HG03280 (cell line): ENCODE data around the gene GALNT11.
A peak's percentile ranks its signal among the peaks of the same experiment; 100 is the strongest.
"Not testable (repeated sequence)": the region's sequence is repeated elsewhere in the genome, so short reads cannot be mapped to it uniquely, and the experiment has no call there.

Experiments
- ATAC-seq: cut with Tn5 transposase; IDR thresholded peaks from one replicate; pipeline ENCODE4 v1.9.1; 2021; ENCODE audit warnings: mild to moderate bottlenecking, moderate library complexity; ENCODE audit not compliant: unreplicated experiment

The GALNT11 gene

DNA sequence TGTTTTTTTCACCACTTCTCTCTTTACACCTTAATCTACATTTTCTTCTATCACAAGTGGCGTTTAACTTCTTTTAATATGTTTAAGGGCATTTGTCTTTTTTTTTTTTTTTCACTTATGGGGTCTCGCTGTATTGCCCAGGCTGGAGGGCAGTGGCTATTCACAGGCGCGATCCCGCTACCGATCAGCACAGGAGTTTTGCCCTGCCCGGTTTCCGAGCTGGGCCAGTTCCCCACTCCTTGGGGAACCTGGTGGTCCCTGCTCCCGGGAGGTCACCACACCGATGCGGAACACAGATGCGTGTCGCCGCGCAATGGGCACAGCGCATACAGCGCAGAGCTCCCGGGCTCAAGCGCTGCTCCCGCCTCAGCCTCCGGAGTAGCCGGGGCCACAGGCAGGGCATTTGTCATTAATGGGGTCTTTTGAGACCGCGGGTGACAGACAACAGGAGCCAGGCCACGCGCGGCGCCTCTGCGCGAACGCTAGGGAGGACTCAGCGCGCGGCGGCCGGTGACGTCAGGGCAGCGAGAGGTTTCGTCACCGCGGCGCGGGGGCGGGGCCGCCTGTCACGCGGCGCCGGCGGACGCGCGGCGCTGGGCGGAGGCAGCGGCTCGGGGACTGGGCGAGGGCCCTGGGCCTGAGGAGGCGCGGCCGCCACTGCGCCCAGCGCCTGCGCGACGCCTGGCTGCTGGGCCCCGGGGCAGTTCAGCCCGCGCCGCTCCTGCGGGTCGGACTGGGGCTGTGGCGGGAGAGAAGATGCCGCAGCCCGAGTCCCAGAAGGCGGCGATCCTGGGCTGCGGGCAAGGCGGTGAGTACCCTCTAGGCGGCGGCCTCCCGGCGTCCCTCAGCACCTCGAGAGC lies at the start of gene GALNT11:
TSS of gene GALNT11 (plus strand) at position 598 of the 860 bp plus-strand sequence. CDS start 68,554 bp downstream, outside the sequence.
- ATAC-seq = peak; percentile 97

DNA sequence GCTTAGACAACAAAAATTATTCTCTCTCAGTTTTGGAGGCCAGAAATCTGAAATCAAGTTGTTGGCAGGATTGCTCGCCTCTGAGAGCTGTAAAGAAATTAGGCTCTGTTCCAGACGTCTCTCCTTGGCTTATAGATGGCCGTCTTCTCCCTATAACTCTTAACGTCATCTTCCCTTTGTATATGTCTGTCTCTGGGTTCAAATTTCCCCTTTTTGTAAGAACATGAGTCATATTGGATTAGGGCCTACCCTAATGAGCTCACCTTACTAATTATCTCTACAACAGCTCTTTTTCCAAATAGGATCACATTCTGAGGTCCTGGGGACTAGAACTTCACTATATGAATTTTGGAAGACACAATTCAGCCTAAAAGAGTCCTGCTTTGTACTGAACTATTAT lies 46.9 kb upstream of the GALNT11 start:
- no peak for ATAC-seq

DNA sequence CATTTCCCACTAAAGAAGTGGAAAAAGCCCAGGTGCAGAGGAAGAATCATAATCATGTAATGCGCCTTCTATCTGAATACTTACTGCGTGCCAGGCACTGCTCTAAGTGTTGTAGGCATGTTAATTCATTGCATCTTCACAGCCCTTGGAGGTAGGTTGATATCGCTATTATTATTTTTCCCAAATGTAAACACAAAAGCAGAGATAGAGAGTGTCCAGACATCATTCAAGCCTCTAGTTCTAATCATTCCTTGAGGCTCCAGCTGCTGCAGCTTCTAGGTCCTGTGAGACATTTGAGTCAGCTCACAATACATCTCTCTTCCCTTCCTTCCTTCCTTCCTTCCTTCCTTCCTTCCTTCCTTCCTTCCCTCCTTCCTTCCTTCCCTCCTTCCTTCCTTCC lies 44.3 kb upstream of the GALNT11 start:
- ATAC-seq = no peak

DNA sequence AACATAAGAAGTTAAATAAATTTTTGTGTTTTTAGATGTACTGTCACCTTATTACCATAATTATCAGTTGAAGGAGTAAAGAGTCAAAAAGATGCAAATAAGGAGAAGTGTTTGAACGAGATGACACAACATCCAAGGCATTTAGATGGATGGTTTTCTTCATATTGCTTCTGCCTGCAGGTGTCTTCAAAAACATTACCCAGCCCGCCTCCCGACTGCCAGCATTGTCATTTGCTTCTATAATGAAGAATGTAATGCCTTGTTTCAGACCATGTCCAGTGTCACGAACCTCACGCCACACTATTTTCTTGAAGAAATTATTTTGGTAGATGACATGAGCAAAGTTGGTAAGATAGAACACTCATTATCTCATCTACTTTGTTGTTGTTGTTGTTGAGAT lies 42.7 kb upstream of the GALNT11 start:
- ATAC-seq = no peak

DNA sequence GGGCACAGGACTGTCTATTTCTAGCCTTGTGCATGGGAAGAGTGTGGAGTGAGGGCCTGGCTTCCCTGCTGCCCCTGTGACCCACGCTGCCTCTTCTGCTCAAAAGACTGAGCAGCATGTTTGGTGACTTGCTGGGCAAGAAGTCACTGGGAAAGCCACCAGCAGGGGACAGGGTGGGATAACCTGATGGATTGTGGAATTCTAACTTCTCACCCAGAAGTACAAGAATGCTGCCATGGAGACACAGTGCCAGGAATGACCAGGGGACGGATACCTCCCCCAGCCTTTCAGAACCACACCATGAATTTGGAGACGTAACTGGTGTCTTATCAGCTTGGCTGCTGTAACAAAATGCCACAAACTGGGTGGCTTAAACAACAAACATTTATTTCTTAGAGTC lies 40.9 kb upstream of the GALNT11 start:
- no peak for ATAC-seq

DNA sequence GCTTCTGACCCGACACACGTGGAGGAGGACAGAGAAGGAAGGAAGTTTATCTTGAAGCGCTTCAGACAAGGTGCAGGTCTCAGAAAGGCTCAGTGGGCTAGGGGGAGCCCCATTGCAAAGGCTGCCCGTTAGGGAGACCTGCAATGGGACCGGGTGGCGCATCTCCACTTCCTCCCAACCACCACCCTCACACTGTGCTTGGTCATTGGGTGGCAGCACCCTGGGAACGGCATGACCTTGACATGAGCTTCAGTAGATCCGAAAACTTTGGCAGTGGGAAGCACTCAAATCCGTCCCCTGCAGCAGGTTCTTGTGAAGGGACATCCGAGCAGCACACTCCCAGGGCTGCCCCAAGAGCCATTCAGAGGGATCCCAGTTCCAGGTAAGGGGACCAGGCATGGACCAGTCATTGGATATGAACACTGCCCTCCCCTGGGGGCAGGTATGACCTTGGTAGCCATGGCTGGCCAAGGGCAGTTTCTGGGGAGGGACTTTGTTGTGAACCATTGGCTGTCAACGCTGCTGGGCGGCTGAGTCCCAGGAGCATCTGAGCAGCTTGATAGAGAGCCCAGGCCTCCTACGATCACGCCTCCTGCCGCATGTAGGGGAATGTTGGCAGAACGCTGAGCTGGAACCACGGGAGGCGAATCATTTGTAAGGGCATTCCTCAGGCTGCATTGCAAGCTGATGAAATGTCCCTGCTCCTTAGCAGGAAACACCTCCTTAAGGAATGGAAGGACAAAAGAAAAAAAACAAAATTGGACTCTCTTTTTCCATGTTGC lies 37.5 kb upstream of the GALNT11 start:
- no peak for ATAC-seq

DNA sequence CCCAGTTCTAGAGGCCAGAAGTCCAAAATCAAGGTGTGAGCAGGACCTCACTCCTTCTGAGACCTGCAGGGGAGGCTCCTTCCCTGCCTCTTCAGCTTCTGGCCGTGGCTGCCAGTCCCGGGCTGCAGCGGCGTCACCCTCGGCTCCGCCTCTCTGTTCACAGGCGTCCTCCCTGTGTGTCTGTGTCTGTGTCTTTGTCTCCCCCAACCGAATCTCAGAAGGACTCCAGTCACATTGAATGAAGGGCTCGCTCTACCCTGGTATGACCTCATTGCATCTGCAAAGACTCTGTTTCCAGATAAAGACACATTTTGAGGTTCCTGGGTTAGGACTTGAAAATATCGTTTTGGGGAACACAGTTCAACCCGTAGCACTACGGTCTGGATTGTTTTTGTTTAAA lies 33.1 kb upstream of the GALNT11 start:
- no peak for ATAC-seq

DNA sequence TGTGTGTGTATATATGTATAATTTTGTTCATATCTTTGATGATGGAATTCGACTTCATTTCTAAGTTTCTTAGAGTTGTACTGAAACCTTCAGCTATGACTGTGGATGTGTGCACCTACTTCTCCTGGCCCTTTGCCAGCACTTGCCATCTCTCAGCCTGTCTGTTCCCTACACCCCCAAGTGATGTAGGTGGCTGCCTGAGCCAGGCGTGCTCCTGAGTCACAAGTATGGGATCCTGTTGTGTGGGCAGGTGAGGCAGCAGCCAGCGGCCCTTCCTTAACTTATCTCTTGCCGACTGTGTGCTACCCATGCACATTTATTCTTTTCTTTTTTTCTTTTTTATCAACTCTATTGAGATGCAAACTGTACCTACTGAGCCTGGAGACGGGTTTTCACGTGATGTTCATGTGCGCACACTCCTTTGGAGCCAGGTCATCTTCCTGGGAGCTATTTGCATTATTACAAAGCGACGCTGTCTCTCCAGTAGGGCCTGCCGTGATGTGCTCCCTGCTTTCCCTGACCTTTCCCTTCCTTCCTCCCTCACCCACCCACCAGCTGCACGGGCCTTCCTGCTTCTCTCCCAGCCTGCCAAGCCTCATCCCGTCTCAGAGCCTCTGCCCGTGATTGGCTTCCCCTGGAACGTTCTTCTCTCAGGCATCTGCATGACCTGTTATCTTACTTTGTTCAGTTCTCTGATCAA lies 31.3 kb upstream of the GALNT11 start:
- no peak for ATAC-seq

DNA sequence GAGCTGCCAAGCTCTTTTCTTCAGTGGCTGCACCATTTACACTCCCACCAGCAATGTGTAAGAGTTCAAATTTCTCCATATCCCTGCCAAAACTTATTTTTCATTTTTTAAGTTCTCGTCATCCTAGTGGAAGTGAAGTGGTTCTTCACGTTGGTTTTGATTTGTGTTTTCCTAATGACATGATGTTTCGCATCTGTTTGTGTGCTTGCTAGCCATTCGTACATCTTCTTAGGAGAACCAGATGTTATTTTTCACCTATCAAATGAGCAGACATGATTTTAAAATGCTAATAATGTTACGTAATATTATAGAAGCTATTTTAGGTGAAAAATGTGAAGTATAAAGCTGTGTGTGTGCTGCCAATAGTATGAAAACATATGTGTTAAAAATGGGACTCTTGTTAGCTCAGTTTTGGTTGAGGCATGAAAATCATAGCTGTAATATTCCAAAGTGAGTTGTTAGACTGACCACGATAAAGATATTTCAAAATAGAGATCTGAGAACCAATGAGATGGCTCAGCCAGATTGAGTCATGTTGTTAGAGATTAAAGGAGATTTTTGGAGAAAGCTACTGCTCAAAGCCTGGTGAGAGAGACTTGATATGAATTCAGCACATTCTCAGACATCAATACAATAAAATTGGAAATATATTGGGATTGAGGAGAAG lies 25.9 kb upstream of the GALNT11 start:
- ATAC-seq = no peak

DNA sequence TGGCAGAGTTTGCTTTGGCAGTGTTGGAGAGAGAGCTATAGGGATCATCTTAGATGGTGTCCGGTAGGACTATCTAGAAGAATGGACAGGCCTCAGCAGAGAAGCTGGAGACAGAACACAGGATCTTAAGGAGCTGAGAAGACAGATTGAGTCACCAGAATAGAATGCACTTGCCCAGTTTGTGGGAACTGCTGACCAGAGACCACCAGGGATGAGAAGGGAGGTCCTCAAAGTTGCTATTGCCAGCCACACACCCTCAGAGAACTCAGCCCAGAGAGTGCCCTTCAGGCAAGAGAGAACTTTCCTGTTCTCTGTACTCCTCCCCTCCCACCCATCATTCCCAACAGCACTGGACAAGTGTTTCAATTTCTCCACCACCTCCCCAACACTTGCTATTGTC lies 25.3 kb upstream of the GALNT11 start:
- ATAC-seq = no peak

DNA sequence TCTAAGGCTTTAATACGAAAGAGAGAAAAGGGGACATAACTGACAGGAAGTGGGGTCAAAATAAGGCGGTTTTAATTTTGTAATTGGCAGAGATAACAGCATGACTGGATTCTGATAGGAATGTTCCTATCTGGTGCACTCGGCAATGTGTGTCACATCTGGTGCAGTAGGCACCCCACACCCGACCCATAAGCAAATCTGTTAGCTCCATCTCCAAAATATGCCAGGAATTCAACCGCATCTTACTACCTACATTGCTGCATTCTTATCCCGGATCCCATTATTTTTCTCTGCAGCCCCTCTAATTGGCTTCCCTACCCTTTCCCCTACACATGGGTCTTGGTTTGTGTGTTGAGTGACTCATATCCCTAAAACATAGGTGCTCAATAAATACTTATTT lies 19.1 kb upstream of the GALNT11 start:
- no peak for ATAC-seq

DNA sequence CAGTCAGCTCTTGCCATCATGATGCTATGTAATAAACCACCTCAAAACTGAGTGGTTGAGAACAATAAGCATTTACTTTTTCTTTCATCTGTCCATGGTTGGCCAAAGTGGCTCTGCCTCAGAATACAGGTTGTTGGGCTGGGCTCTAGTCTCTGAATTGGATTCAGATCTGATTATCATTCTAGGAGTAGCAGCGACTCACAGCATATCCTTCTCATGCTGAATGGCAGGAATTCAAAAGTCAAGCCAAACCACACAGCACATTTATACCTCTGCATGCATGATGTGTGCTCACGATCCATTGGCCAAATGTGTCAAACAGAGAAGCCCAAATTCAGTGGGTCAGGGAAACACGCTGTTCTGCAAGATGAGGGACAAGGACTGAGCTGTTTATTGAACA lies 13.6 kb upstream of the GALNT11 start:
- ATAC-seq = no peak

DNA sequence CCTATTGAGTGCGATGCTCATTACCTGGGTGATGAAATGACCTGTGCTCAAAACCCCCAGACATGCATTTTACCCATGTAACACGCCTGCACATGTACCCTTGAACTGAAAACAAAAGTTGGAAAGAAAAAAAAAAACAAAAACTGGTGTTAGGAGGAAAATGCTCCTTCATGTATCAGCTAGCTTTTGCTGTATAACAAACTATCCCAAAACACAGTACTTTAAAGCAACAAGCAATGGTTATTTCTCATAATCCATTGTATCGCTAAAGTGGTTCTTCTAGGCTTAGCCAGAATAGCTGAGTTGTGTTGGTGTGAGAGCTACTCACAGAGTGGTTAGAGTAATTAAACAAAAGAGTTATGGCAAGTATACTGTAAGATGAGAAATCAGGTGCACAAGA lies 12.2 kb upstream of the GALNT11 start:
- no peak for ATAC-seq

DNA sequence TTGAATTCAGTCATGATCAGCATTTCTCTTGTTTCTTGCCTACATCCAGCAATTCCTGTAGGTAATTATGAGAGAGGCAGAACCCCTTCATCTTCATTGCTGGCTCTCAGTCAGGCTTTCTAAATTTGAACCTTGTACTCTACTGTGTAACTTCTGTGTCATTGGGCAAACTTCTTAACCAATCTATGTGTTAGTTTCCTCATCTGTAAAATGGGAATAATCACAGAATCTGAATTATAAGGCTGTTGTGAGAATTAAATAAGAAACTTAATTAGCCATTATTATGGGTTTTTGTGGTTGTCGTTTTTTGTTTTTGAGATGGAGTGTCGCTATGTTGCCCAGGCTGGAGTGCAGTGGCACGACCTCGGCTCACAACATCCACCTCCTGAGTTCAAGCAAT lies 11.5 kb upstream of the GALNT11 start:
- no peak for ATAC-seq

DNA sequence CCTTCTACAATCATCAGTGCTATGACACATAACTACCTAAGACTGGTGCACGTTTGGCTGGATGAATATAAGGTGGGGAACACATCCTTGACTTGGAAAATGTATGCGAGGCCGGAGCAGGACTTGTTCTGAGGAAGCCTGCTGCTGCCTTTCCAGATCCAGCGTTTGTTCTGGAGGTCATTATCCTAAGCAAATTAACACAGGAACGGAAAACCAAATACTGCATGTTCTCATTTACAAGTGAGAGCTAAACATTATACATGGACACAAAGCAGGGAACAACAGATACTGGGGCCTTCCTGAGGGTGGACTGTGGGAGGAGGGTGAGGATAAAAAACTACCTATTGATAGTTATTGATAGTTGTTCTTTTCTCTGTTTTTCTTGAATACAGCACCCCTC lies 10.8 kb upstream of the GALNT11 start:
- ATAC-seq = no peak

DNA sequence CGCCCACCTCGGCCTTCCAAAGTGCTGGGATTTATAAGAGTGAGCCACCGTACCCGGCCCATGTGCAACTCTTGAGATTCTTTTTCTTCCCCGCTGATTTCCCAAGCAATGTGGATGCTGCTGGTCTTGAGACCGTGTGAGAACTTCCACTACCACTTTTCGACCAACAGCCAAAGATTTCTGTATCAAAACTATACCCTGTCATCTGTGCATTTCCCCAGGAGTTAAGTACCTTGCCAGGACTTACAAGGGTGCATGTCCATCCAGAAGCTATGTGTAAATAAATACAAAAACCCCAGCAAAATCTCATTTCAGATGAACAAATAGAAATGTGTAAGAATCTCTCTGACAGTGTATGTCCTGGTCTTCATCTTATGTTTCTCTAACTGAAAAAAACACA lies 9.9 kb upstream of the GALNT11 start:
- no peak for ATAC-seq

DNA sequence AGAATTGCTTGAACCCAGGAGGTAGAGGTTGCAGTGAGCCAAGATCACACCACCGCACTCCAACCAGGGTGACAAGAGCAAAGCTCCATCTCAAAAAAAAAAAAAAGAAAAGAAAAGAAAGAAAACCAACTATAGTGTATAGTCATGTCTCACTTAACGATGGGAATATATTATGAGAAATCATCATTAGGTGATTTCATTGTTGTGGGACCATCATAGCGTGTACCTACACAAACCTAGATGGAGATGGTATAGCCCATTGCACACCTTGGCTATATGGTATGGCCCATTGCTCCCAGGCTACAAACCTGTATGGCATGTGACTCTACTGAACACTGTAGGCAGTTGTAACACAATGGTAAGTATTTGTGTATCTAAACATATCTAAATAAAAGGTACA lies 8.5 kb upstream of the GALNT11 start:
- ATAC-seq = no peak

DNA sequence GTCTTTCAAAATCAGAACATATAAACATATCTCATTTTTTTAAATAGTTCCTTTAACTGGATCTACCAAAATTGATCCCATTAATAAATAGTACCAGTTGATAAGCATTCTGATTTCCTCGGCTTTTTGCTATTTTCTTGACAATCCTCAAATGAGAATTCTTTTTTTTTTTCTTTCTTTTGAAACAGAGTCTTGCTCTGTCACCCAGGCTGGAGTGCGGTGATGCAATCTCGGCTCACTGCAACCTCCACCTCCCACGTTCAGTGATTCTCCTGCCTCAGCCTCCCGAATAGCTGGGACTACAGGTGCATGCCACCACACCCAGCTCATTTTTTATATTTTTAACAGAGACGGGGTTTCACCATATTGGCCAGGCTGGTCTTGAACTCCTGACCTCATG lies 7.8 kb upstream of the GALNT11 start:
- not testable (repeated sequence) for ATAC-seq

DNA sequence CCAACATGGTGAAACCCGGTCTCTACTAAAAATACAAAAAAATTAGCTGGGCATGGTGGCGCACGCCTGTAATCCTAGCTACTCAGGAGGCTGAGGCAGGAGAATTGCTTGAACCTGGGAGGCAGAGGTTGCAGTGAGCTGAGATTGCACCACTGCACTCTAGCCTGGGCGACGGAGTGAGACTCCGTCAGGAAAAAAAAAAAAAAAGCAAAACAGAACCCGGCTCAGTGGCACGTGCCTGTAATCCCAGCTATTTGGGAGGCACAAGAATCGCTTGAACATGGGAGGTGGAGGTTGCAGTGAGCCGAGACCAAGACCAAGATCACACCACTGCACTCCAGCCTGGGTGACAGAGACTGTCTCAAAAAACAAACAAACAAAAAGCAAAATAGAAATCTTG lies 3.7 kb upstream of the GALNT11 start:
- not testable (repeated sequence) for ATAC-seq

DNA sequence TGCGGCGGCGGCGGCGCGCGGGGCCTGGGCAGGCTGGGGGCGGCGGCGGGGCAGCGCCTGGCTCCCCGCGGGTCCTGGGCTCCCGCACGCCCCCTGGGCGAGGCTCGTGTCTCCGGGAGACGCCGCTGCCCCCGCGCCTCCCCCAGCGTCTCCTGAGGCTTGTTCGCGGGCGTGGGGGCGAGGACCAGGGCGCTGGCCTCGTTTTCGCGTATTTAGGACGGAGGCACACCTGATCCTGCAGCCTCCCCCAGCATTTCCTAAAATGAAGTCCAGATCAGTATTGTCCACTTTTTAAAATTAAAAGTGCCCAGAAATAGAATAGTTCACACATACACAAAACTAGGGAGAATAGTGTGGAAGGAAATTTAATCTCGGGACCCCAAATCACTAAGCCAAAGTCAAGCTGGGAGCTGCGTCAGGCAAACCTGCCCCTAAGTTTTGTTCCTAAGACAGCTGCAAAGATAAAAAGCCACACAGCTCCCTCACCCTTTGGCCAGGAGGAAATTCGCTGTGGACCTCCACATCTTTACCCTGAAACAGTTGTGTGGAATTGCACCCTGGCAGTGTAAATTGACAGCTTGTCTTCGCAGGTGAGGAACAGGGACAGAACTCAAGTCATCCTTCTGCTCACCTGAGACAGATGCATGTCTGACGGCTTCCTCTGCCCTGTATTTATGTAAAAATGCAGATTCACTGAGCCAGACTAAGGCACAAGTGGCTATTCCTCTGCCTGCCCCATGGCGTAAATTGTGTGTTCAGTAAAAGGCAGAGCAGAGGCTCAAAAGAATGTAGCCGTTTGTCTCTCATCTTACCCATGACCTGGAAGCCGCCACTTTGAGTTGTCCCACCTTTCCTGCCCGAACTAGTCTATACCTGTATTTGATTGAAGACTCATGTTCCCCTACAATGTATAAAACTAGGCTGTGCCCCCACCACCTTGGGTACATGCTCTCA lies 740 bp downstream of the GALNT11 start:
- no peak for ATAC-seq
